ENCODE data around the gene IL4R. TPM values are rescaled to one million over a fixed set of nuclear protein-coding genes. Genes with fewer than 3 reads are reported as not detected.

Gene IL4R
- total RNA-seq, 1 donor from 2014 or later, result 64.1 TPM

GRCh38 chr16:27314161-27314723 is 468 bp downstream of the IL4R start:
- peaks cover 56% of the 10 kb centered on the region for H3K4me1 ChIP-seq
- intact Hi-C loops (cut with DNase I), result loop anchor here (5.0 kb wide), 1 partner anchor 53 kb away; no protein-coding TSS in a partner anchor
- H3K27me3 ChIP-seq, result no peaks in the 10 kb centered on the region
- H3K4me3 ChIP-seq, result peak overlapping the region; percentile 93 to 97
- H3K36me3 ChIP-seq, result no peaks in the 10 kb centered on the region
- H3K27ac ChIP-seq, result peak overlapping the region; percentile 98
- no peaks in the 10 kb centered on the region for H3K9me3 ChIP-seq
- no peak for TF ChIP-seq CTCF (IDR thresholded peaks at IDR 0.05)
- TF ChIP-seq POLR2AphosphoS5 (IDR thresholded peaks at IDR 0.05; ENCODE audit: insufficient read depth in 1 of 2, low read depth in 1 of 2), result peak in 1 of 2 donors; percentile 69
- peak in 1 of 2 donors; percentile 9 for TF ChIP-seq POLR2A (IDR thresholded peaks at IDR 0.05)
- no peak for DNase-seq (ENCODE audit: extremely low spot score in 2 of 2)

- intact Hi-C loops (cut with DNase I), result loop anchor here (5.0 kb wide), 1 partner anchor 52 kb away; no protein-coding TSS in a partner anchor
- H3K4me3 ChIP-seq, result peak overlapping the region; percentile 93 to 97
- no peaks in the 10 kb centered on the region for H3K36me3 ChIP-seq
- no peak for DNase-seq (ENCODE audit: extremely low spot score in 2 of 2)
- H3K9me3 ChIP-seq, result no peaks in the 10 kb centered on the region
- no peak for TF ChIP-seq POLR2A (IDR thresholded peaks at IDR 0.05)
- TF ChIP-seq CTCF (IDR thresholded peaks at IDR 0.05), result no peak
- TF ChIP-seq POLR2AphosphoS5 (IDR thresholded peaks at IDR 0.05; ENCODE audit: insufficient read depth in 1 of 2, low read depth in 1 of 2), result no peak
- peak overlapping the region; percentile 98 for H3K27ac ChIP-seq
- no peaks in the 10 kb centered on the region for H3K27me3 ChIP-seq
- peaks cover 63% of the 10 kb centered on the region for H3K4me1 ChIP-seq
These were observed 1.2 kb downstream of the IL4R start for GRCh38 chr16:27314986-27315332.

- DNase-seq (ENCODE audit: extremely low spot score in 2 of 2), result no peak
- intact Hi-C loops (cut with DNase I), result no loop called here
- Histone ChIP-seq H3K4me1 (peaks cover 68% of the 10 kb centered on the region), H3K9me3 (no peaks in the 10 kb centered on the region), H3K36me3 (no peaks in the 10 kb centered on the region), H3K27me3 (no peaks in the 10 kb centered on the region), H3K4me3 (peak overlapping the region; percentile 93 to 97), H3K27ac (peak overlapping the region; percentile 98)
- TF ChIP-seq CTCF (IDR thresholded peaks at IDR 0.05) (no peak), POLR2A (IDR thresholded peaks at IDR 0.05) (no peak), POLR2AphosphoS5 (IDR thresholded peaks at IDR 0.05; ENCODE audit: insufficient read depth in 1 of 2, low read depth in 1 of 2) (peak; percentile 19 to 73)
These were observed 1.7 kb downstream of the IL4R start for GRCh38 chr16:27315333-27316037.

- no peak for DNase-seq (ENCODE audit: extremely low spot score in 2 of 2)
- Histone ChIP-seq H3K27ac (peak overlapping the region; percentile 98), H3K4me3 (peak overlapping the region; percentile 93 to 97), H3K9me3 (no peaks in the 10 kb centered on the region), H3K4me1 (peaks cover 75% of the 10 kb centered on the region), H3K36me3 (no peaks in the 10 kb centered on the region), H3K27me3 (no peaks in the 10 kb centered on the region)
- intact Hi-C loops (cut with DNase I), result no loop called here
- TF ChIP-seq POLR2AphosphoS5 (IDR thresholded peaks at IDR 0.05; ENCODE audit: insufficient read depth in 1 of 2, low read depth in 1 of 2) (no peak), CTCF (IDR thresholded peaks at IDR 0.05) (no peak), POLR2A (IDR thresholded peaks at IDR 0.05) (no peak)
These were observed 2.4 kb downstream of the IL4R start for GRCh38 chr16:27316038-27316680.
